Gastroesophageal sphincter (tissue), 3 donors: ENCODE data around the gene TECTA.

Source experiments
- CTCF ChIP-seq, 4 experiments: fragments of 200-600 bp in 2 of 4; fragments of 450-650 bp in 2 of 4; sonication (generic) in 1 of 4; IDR thresholded peaks; one replicate each; pipeline ENCODE4 v1.5.1; 2017 to 2019; ENCODE audit warnings: antibody characterized with exemption in 4 of 4, mild to moderate bottlenecking in 2 of 4, moderate library complexity in 2 of 4
- EP300 ChIP-seq: sonication (generic); formaldehyde crosslinking; IDR thresholded peaks from one replicate; pipeline ENCODE4 v1.6.1; 2017; ENCODE audit warnings: antibody characterized with exemption, mild to moderate bottlenecking
- POLR2AphosphoS5 ChIP-seq: sonication (generic); formaldehyde crosslinking; IDR thresholded peaks from one replicate; pipeline ENCODE4 v1.6.1; 2017; ENCODE audit warnings: antibody characterized with exemption

- TF ChIP-seq EP300 (no peak), CTCF (IDR thresholded peaks at IDR 0.05) (no peak), POLR2AphosphoS5 (no peak)
These were observed 28.6 kb downstream of the TECTA start for GRCh38 chr11:121129362-121130340.
